GM19438 (cell line): Measurements from ENCODE around the gene SSX3.
"Not testable (repeated sequence)": the region's sequence is repeated elsewhere in the genome, so short reads cannot be mapped to it uniquely, and the experiment has no call there.

Experiments used
- ATAC-seq: cut with Tn5 transposase; IDR thresholded peaks from one replicate; pipeline ENCODE4 v1.9.1; 2021; ENCODE audit warnings: low read depth; ENCODE audit not compliant: unreplicated experiment

The SSX3 gene, protein sequence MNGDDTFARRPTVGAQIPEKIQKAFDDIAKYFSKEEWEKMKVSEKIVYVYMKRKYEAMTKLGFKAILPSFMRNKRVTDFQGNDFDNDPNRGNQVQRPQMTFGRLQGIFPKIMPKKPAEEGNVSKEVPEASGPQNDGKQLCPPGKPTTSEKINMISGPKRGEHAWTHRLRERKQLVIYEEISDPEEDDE

GRCh38 chrX:48356315-48357094, at the start of gene SSX3:
TSS of gene SSX3 (minus strand) at chrX:48356703. CDS start at chrX:48355249, 1,454 bp downstream.
- not testable (repeated sequence) for ATAC-seq

- ATAC-seq: not testable (repeated sequence)
Observed at GRCh38 chrX:48397825-48398224, 41.3 kb upstream of the SSX3 start.

DNA sequence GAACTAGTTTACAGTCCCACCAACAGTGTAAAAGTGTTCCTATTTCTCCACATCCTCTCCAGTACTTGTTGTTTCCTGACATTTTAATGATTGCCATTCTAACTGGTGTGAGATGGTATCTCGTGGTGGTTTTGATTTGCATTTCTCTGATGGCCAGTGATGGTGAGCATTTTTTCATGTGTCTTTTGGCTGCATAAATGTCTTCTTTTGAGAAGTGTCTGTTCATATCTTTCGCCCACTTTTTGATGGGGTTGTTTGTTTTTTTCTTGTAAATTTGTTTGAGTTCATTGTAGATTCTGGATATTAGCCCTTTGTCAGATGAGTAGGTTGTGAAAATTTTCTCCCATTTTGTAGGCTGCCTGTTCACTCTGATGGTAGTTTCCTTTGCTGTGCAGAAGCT, 40.4 kb upstream of the SSX3 start:
- not testable (repeated sequence) for ATAC-seq

DNA sequence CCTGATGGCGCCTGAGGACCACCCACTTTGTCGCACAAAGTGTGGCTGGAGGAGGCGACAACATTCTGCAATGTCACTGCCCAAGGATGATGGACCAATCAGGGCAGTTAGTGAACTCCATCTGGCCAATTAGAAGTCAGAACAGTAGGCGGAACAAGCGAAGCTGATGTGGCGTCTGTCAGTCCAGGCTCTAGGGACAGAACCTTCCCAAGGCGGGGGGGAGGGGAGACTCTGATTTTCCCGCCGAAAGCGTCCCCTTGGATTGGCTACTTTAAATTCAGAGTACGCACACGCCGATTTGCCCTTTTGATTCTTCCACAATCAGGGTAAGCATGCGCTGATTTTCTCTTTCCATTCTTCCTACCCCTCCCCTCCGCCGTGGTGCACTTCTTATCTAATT, 26.7 kb upstream of the SSX3 start, which contains the start of gene SSX4:
Gene SSX4, plus strand, starts transcription at position 301 of the 400 bp plus-strand sequence. CDS start 515 bp downstream, outside the sequence.
- not testable (repeated sequence) for ATAC-seq

- not testable (repeated sequence) for ATAC-seq
Observed at GRCh38 chrX:48370408-48370807, 13.9 kb upstream of the SSX3 start.

DNA sequence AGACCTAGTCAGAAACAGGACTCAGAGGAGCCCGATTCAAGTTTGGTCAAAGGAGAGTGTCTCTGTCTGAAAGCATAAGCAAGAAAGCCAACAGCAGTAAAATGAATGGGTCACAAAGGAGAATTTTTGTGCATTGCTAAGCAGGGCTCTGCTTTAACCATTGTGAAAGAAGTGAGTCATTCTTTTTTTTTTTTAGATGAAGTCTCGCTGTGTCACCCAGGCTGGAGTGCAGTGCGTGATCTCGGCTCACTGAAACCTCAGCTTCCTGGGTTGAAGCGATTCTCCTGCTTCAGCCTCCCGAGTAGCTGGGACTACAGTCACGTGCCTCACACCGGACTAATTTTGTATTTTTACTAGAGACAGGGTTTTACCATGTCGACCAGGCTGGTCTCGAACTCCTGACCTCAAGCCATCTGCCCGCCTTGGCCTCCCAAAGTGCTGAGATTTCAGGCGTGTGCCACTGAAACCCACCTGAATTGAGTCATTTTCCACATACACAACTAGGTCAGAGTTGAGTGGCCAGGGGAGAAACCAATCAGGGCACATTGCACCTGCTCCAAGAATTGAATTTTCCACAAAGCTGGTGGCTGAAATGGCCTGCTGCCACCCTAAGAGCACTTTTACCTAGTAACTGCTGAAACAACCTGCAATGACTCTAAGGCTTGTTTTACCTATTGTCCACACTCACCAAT, 11.4 kb upstream of the SSX3 start:
- ATAC-seq: not testable (repeated sequence)

DNA sequence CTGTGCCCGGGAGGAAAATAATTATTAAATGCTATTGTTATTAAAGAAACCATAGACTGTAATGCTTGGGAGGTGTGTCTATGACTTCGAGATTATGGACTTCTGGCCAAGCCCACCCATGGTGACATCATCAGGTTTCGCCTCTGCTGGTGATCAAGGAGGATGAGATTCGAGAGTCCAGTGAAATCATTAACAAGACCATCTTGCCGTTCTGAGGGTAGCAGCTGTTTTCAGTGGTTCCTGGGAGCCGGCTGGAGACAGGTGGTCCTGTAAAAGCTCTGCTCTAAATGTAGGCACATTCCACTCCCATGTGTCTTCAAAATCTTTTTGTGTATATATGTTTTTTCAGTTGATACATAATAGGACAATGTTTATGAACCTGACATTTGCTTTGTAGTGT, 2.8 kb upstream of the SSX3 start:
- ATAC-seq: not testable (repeated sequence)

DNA sequence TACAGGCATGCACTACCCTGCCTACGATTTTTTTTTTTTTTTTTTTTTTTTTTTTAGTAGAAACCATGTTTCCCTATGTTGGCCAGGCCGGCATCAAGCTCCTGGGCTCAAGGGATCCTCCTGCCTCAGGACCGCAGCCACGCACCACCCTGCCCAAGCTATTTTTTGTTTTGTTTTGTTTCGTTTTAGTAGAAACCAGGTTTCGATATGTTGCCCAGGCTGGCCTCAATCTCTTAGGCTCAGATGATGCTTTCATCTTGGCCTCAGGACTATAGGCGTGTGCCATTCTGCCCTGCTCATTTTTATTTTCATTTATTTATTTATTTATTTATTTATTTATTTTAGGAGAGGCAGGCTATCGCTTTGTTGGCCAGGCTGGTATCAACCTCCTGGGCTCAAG, 1.2 kb upstream of the SSX3 start:
- ATAC-seq: no peak

DNA sequence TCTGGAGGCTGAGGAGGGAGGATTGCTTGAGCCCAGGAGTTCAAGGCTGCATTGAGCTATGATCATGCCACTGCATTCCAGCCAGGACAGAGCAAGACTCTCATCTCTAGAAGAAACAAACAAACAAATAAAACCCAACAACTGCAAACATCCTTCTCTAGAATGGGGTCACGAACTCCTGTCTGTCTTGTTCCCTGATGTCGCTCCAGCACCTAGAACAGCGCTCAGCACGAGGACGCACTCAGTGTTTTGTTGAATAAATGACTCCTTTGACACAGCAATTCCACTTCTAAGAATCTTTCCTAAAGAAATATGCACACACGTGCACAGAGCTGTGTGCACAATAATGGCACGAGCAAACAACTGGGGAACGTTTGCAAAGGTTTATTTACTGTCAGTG, 10.4 kb downstream of the SSX3 start:
- ATAC-seq: not testable (repeated sequence)

DNA sequence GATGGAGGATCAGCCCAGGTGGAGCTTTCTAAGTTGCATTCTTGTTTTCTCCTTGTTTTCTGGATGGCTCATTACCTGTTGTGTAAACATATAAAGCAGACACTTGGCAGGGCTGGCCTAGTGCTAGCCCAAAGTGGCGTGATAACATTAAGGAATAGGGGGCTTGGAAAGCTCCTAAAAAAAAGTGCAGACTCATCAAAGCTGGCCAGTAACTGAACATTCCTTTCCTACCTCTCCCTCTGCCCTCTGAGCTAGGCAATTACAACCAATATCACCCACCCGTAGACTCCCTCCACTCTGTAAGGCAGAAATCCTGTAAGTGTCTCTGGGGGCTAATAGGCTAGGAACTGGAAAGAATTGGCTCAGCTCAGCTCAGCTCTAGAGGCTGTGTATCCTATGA, 42.5 kb downstream of the SSX3 start:
- not testable (repeated sequence) for ATAC-seq

DNA sequence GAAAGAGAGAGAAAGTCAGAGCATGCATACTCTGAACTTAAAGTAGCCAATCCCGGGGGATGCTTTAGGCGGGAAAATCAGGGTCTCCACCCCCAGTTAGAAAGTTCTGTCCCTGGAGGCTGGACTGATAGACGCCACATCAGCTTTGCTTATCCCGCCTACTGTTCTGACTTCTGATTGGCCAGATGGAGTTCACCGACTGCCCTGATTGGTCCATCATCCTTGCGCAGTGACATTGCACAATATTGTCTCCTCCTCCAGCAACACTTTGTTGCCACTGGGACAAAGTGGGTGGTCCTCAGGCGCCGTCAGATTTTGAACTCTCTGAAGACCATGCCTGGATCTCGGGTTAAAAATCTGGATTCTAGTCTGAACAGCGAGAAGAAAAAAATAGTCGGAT, 50.3 kb downstream of the SSX3 start:
- ATAC-seq: no peak
